ENCODE data around the gene SMIM17. TPM values are rescaled to one million over a fixed set of nuclear protein-coding genes. Genes with fewer than 3 reads are reported as not detected.

The SMIM17 gene
- total and polyA plus RNA-seq, 2 of the 4 experiments (the other 2 are of a cell fraction), result not detected

- intact Hi-C loops (cut with micrococcal nuclease) (no loop called here), dilution Hi-C loops (cut with HindIII; ENCODE audit: low sequenced_read_pairs, unreplicated experiment) (no loop called here), in situ Hi-C loops (cut with MboI; ENCODE audit: low sequenced_read_pairs) (no loop called here)
- Histone ChIP-seq H3K9ac (ENCODE audit: low read depth, low read length) (no peak overlapping the region), H2BK120ac (ENCODE audit: low read depth, low read length) (no peak overlapping the region), H3K56ac (ENCODE audit: extremely low read depth, insufficient read depth, low read length) (no peak overlapping the region), H3K4ac (ENCODE audit: low read depth, low read length) (no peak overlapping the region), H3K79me1 (ENCODE audit: low read depth in 1 of 2, low read length in 2 of 2) (peaks cover 5 to 20% of the 10 kb centered on the region in 2 experiments; a peak in 3 of 4 replicates), H3K23ac (ENCODE audit: low read depth, low read length) (no peak overlapping the region), H3K9me3 (ENCODE audit: control insufficient read depth, insufficient read depth, low read length) (peaks cover 69% of the 10 kb centered on the region), H3K36me3 (ENCODE audit: control insufficient read depth, insufficient read depth, low read length) (peaks cover 40% of the 10 kb centered on the region), H3K27me3 (ENCODE audit: control insufficient read depth, insufficient read depth, low read length) (no peaks in the 10 kb centered on the region), H4K5ac (ENCODE audit: low read depth, low read length) (no peak overlapping the region), H4K91ac (ENCODE audit: insufficient read depth, low read depth, low read length) (no peak overlapping the region), H2BK15ac (ENCODE audit: low read depth, low read length) (no peak overlapping the region), H3K4me3 (ENCODE audit: insufficient read depth, low read depth, low read length) (no peak overlapping the region), H2BK20ac (ENCODE audit: low read depth, low read length) (no peak overlapping the region), H2AK9ac (replicated peaks; ENCODE audit: low read depth, low read length, poor library complexity) (no peak overlapping the region), H3K18ac (ENCODE audit: low read depth, low read length) (no peak overlapping the region), H3K4me2 (ENCODE audit: low read depth, low read length) (no peak overlapping the region), H2BK5ac (ENCODE audit: low read depth, low read length, poor library complexity, severe bottlenecking) (no peak overlapping the region), H2AK5ac (ENCODE audit: low read depth, low read length) (no peak overlapping the region), H4K20me1 (ENCODE audit: insufficient read depth, low read length) (no peaks in the 10 kb centered on the region), H3K14ac (replicated peaks; ENCODE audit: low read depth, low read length) (no peak overlapping the region), H2AFZ (replicated peaks; ENCODE audit: low read length, poor library complexity) (no peak overlapping the region), H4K8ac (ENCODE audit: low read depth in 2 of 2, low read length in 2 of 2) (no peak overlapping the region), H3K4me1 (ENCODE audit: control insufficient read depth, insufficient read depth, low read length) (no peaks in the 10 kb centered on the region), H3K9me1 (ENCODE audit: insufficient read depth, low read length) (no peaks in the 10 kb centered on the region), H3K27ac (ENCODE audit: insufficient read depth, low read length) (no peak overlapping the region)
- DNase-seq, result no peak
- ATAC-seq (ENCODE audit: low read depth), result no peak
- 100% methylated on average over 2 of the region's 8 CpGs; no CpG with 5 or more reads in 1 of the 2 experiments for WGBS, 2 experiments (ENCODE audit: extremely low coverage in 2 of 2, insufficient read length in 1 of 2)
- TF ChIP-seq FOS (IDR thresholded peaks at IDR 0.05; ENCODE audit: low read depth, low read length), result no peak
- no peak for TF ChIP-seq CEBPB (IDR thresholded peaks at IDR 0.05; ENCODE audit: low read depth, low read length)
- no peak for TF ChIP-seq ELK1 (IDR thresholded peaks at IDR 0.05; ENCODE audit: borderline replicate concordance, low read depth, low read length)
- TF ChIP-seq RCOR1 (IDR thresholded peaks at IDR 0.05; ENCODE audit: insufficient replicate concordance, low read length), result no peak
- no peak for TF ChIP-seq POLR2A (IDR thresholded peaks at IDR 0.05; ENCODE audit: low read depth, low read length)
- TF ChIP-seq CHD1 (IDR thresholded peaks at IDR 0.05; ENCODE audit: low read depth, low read length), result no peak
- TF ChIP-seq CTCF (conservative IDR thresholded peaks at IDR 0.05; ENCODE audit: low read depth, low read length), result no peak
- TF ChIP-seq RFX5 (IDR thresholded peaks at IDR 0.05; ENCODE audit: low read depth, low read length), result no peak
- ChIA-PET POLR2A (ENCODE audit: unreplicated experiment) (no interaction called here), CTCF (no interaction called here)
- BruUV-seq (replicated peaks), result no TSS peak
Observed at GRCh38 chr19:56619121-56619520, 23.8 kb upstream of the SMIM17 start.

Data from IMR-90 (cell line).